ENCODE results near the gene OPA1. TPM values are rescaled to one million over a fixed set of nuclear protein-coding genes. Genes with fewer than 3 reads are reported as not detected.

The OPA1 gene
- total RNA-seq, 4 donors from 2014 or later = 37.7 to 44.7 (median 40.4) TPM

DNA sequence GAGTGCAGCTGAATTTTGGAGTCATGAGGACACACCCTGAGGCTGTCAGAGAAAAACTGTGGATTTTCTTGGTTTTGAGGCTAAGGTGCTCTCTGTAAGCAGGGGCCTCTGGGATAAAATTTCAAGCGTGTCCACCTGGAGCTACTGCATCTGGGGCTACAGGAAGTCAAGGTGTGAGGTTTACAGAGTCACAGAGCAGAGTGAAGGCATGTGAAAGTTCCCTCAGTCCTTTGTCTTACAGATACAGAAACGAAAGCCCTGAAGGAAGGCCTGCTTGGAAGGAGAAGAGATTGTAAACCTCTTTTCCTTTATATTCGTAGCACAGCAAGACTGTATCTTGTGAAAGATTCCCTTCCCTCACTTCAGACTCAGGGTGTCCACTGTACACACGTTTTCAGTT, 138.6 kb downstream of the OPA1 start:
- no peak overlapping the region for H3K4me3 ChIP-seq
- no peaks in the 10 kb centered on the region for H3K27me3 ChIP-seq
- no peak overlapping the region for H3K27ac ChIP-seq
- H3K9me3 ChIP-seq = no peaks in the 10 kb centered on the region
- TF ChIP-seq EP300 (IDR thresholded peaks at IDR 0.05) (no peak), POLR2A (IDR thresholded peaks at IDR 0.05) (no peak)
- TF ChIP-seq, protein P1, sequence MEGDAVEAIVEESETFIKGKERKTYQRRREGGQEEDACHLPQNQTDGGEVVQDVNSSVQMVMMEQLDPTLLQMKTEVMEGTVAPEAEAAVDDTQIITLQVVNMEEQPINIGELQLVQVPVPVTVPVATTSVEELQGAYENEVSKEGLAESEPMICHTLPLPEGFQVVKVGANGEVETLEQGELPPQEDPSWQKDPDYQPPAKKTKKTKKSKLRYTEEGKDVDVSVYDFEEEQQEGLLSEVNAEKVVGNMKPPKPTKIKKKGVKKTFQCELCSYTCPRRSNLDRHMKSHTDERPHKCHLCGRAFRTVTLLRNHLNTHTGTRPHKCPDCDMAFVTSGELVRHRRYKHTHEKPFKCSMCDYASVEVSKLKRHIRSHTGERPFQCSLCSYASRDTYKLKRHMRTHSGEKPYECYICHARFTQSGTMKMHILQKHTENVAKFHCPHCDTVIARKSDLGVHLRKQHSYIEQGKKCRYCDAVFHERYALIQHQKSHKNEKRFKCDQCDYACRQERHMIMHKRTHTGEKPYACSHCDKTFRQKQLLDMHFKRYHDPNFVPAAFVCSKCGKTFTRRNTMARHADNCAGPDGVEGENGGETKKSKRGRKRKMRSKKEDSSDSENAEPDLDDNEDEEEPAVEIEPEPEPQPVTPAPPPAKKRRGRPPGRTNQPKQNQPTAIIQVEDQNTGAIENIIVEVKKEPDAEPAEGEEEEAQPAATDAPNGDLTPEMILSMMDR (IDR thresholded peaks at IDR 0.05) = no peak
- H3K36me3 ChIP-seq = no peaks in the 10 kb centered on the region
- no peaks in the 10 kb centered on the region for H3K4me1 ChIP-seq
- no peak for DNase-seq (ENCODE audit: low spot score in 2 of 2)
- WGBS, 2 donors = 66 to 67% methylated on average over 4 of the region's 4 CpGs

DNA sequence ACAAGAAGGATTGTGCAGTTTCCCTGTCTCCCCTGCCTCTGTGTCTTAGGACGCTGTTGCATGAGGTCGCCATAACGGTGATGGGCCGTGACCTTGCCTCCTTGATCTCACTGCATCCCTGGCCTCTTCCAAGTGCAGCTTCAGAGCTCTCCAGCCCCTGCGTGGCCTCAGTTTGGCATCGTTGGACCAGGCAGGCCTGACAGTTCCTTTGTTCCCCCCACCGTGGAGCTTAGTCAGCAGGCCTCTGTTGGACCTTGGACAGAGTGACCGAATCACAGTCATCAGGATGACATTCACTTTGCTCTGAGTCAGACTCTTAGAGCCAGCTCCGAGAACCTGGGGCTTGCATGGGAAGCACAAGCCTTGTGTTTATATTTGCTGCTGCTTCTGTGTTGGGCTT, 139.4 kb downstream of the OPA1 start:
- H3K27me3 ChIP-seq = no peaks in the 10 kb centered on the region
- H3K4me3 ChIP-seq = no peak overlapping the region
- no peaks in the 10 kb centered on the region for H3K9me3 ChIP-seq
- TF ChIP-seq POLR2A (IDR thresholded peaks at IDR 0.05) (no peak), EP300 (IDR thresholded peaks at IDR 0.05) (no peak)
- TF ChIP-seq, protein P1 (IDR thresholded peaks at IDR 0.05) = no peak
- no peak overlapping the region for H3K27ac ChIP-seq
- 35 to 59% methylated on average over 5 to 9 of the region's 9 CpGs for WGBS, 2 donors
- no peaks in the 10 kb centered on the region for H3K4me1 ChIP-seq
- no peak for DNase-seq (ENCODE audit: low spot score in 2 of 2)
- no peaks in the 10 kb centered on the region for H3K36me3 ChIP-seq

DNA sequence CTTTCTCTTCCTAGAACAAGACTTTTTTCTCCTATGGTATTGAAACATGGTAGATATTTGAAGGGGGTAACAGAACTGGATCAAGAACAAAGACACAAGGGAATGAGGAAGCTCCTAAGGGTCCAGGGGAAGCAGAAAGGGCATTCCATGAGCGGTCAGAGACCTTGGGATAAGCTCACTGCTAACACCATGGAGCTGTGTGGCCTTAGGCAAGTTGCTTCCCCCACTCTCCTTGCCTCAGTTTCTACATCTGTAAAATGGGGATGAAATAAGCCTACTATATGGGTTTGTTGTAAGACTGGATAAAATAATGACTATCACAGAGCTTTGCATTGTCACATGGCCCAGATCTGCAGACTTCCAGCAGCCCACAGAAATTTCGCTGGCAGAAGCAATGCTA, 139.8 kb downstream of the OPA1 start:
- DNase-seq (ENCODE audit: low spot score in 2 of 2) = no peak
- Histone ChIP-seq H3K4me1 (no peaks in the 10 kb centered on the region), H3K27me3 (no peaks in the 10 kb centered on the region), H3K36me3 (no peaks in the 10 kb centered on the region), H3K9me3 (no peaks in the 10 kb centered on the region), H3K27ac (no peak overlapping the region), H3K4me3 (no peak overlapping the region)
- TF ChIP-seq EP300 (IDR thresholded peaks at IDR 0.05) (no peak), POLR2A (IDR thresholded peaks at IDR 0.05) (no peak)
- TF ChIP-seq, protein P1 (IDR thresholded peaks at IDR 0.05) = no peak
- WGBS, 2 donors = 97% methylated on average over 2 of the region's 2 CpGs

DNA sequence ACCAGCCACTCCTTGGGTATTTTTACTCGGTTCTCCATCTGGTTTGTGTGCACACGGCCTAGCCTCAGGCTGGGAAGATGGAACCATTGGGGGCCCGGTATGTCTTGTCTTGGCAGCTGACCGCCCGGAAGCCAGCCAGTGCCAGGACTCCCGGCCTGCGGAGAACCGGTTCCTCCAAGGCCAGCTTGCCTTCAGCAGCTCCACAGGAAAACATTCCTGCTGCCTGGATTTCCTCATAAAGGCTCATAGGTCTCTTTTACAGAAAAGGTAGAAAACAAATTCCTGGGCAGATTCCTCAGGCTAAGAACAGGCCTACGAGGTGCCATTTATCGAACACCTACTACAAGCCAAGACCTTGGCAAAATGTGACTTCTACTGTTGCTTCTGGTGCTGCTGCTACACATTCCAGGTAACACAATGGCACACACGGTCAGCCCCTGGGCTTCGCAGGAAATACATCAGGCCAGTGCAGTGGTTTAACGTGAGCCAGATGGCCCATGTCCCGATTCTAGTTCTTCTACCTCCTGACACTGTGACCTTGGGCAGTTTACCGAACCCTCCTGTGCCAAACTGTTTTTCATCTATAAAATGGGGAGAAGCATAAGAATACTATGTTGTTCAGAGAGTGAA, 141.8 kb downstream of the OPA1 start:
- TF ChIP-seq EP300 (IDR thresholded peaks at IDR 0.05) = no peak
- TF ChIP-seq, protein P1 (IDR thresholded peaks at IDR 0.05) = no peak
- no peak for TF ChIP-seq POLR2A (IDR thresholded peaks at IDR 0.05)
- H3K4me3 ChIP-seq = no peak overlapping the region
- H3K9me3 ChIP-seq = no peaks in the 10 kb centered on the region
- DNase-seq (ENCODE audit: low spot score in 2 of 2) = no peak
- no peaks in the 10 kb centered on the region for H3K27me3 ChIP-seq
- H3K36me3 ChIP-seq = no peaks in the 10 kb centered on the region
- WGBS, 2 donors = 78 to 80% methylated on average over 15 of the region's 15 CpGs
- no peaks in the 10 kb centered on the region for H3K4me1 ChIP-seq
- H3K27ac ChIP-seq = no peak overlapping the region

DNA sequence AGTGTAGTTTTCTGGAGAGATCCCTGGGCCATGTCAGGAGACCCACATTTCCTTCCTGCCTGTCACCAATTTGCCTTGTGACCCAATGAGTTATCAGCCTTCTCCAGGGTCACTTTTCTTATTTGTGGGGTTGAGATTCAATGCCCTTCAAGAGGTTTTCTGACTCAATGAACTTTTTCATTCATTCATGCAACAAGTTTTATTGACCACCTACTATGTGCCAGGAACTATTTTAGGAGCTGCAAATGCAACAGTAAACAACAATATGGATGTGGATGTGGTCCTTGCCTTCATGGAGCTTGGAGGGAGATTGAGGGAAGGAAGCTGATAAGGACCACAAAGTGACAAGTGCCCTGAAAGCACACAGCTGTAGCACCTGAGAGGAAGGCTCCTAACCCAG, 142.8 kb downstream of the OPA1 start:
- Histone ChIP-seq H3K27ac (no peak overlapping the region), H3K27me3 (no peaks in the 10 kb centered on the region), H3K4me1 (no peaks in the 10 kb centered on the region), H3K4me3 (no peak overlapping the region), H3K36me3 (no peaks in the 10 kb centered on the region), H3K9me3 (no peaks in the 10 kb centered on the region)
- no peak for DNase-seq (ENCODE audit: low spot score in 2 of 2)
- TF ChIP-seq EP300 (IDR thresholded peaks at IDR 0.05) = no peak
- TF ChIP-seq POLR2A (IDR thresholded peaks at IDR 0.05) = no peak
- TF ChIP-seq, protein P1 (IDR thresholded peaks at IDR 0.05) = no peak
